ENCODE data around the gene ITGAV.

- TF ChIP-seq GATA2 (IDR thresholded peaks at IDR 0.05; ENCODE audit: low read depth, low read length) = no peak
- no peak for TF ChIP-seq GATA3 (IDR thresholded peaks at IDR 0.05; ENCODE audit: low read depth, low read length)
Observed at GRCh38 chr2:186696290-186696689, 106.4 kb downstream of the ITGAV start.

Measured in SH-SY5Y (cell line).